GM12891 (cell line): Measurements from ENCODE around the gene MFSD12.
"Not testable (repeated sequence)": the region's sequence is repeated elsewhere in the genome, so short reads cannot be mapped to it uniquely, and the experiment has no call there.

Experiments used
- DNase-seq: peaks from one replicate; pipeline ENCODE4 v3.0.0; 2011; ENCODE audit warnings: low spot score; ENCODE audit not compliant: insufficient read length
- FAIRE-seq: peaks from 2 replicates; lab custom pipeline; 2011; peaks lifted over from hg19 to GRCh38; lab: Jason Lieb, UNC
- PAX5 ChIP-seq: IDR thresholded peaks from 2 replicates; pipeline ENCODE4 v1.6.1; 2011; ENCODE audit warnings: low read length, moderate library complexity, mild to moderate bottlenecking; ENCODE audit not compliant: insufficient read depth, severe bottlenecking
- POLR2A ChIP-seq: IDR thresholded peaks from 2 replicates; pipeline ENCODE4 v1.6.1; 2011; ENCODE audit warnings: low read depth, low read length, control low read depth
- POLR2AphosphoS5 ChIP-seq: IDR thresholded peaks from 2 replicates; pipeline ENCODE4 v1.6.1; 2011; ENCODE audit warnings: low read depth, low read length, control low read depth
- POU2F2 ChIP-seq: IDR thresholded peaks from 2 replicates; pipeline ENCODE4 v1.6.1; 2011; ENCODE audit warnings: low read depth, mild to moderate bottlenecking, control low read depth, low read length, moderate library complexity
- SPI1 ChIP-seq: IDR thresholded peaks from 2 replicates; pipeline ENCODE4 v1.6.1; 2011; ENCODE audit warnings: low read depth, low read length, control low read depth
- TAF1 ChIP-seq: IDR thresholded peaks from 2 replicates; pipeline ENCODE4 v1.6.1; 2011; ENCODE audit warnings: low read depth, low read length, control low read depth

Gene MFSD12

GRCh38 chr19:3575260-3575741 is 17.9 kb upstream of the MFSD12 start:
- TF ChIP-seq POLR2AphosphoS5: no peak
- TF ChIP-seq POU2F2: no peak
- TF ChIP-seq TAF1: no peak
- no peak for TF ChIP-seq PAX5
- TF ChIP-seq POLR2A: no peak
- TF ChIP-seq SPI1: no peak
- FAIRE-seq (no peak), DNase-seq (no peak)

DNA sequence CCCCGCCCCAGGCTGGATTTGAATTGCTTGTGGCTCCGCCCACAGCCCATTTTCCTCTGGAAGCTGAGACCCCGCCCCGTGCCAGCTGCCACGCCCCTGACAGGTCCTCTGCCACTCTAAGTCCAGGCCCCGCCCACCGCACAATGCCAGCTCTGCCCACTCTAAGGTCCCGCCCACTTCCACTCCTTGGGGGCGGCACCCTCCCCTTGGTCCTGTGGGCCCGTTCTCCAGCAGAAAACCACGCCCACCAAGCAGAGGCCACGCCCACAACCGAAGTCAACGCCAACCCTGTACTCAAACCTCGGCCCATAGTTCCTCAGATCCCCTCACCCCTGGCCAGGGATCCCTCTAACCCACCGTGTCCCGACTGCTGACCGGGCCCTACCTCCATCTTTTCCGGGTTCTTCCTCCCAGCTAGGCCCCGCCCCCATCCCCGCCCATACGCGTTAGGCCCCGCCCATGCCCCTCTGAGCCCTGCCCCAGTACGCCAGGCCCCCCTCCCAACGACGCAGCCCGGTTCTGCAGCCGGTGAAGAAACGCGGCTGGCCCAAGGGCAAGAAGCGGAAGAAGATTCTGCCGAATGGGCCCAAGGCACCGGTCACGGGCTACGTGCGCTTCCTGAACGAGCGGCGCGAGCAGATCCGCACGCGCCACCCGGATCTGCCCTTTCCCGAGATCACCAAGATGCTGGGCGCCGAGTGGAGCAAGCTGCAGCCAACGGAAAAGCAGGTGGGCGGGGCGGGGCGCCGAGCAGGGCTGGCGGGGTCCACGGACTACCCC is 16.7 kb upstream of the MFSD12 start:
- no peak for TF ChIP-seq PAX5
- no peak for TF ChIP-seq POU2F2
- TF ChIP-seq TAF1: no peak
- TF ChIP-seq SPI1: no peak
- TF ChIP-seq POLR2AphosphoS5: no peak
- no peak for TF ChIP-seq POLR2A
- DNase-seq (peak; percentile 87), FAIRE-seq (peak; percentile 97)

DNA sequence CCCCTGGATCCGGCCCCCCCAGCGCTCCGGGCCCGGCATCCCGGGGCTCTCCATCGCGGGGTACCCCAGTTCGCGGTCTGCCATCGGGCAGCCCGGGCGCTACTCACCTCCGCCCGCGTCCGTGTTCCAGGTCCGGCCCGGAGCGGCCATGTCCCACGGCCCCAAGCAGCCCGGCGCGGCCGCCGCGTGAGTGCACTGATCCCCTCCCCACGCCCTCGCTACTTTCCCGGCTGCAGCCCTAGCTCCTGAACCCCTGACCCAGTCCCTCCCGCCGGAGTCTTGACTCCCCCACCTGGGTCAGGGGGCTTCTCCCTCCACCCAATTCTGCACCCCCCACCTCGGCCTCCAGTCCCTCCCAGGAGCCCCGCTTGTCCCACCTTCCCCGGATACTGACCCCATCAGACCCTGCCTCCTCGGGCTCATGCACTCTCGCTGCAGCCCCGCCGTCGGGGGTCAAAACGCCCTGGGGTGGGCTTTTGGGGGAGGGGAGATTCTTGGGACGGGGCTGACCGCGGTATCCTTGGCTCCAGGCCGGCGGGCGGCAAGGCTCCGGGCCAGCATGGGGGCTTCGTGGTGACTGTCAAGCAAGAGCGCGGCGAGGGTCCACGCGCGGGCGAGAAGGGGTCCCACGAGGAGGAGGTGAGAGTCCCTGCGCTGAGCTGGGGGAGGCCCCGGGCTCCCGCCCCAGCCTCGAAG is 15.9 kb upstream of the MFSD12 start:
- FAIRE-seq: no peak
- no peak for DNase-seq
- TF ChIP-seq POLR2AphosphoS5 (no peak), POU2F2 (no peak), TAF1 (no peak), PAX5 (no peak), SPI1 (no peak), POLR2A (no peak)

- no peak for FAIRE-seq
- DNase-seq: no peak
- no peak for TF ChIP-seq POLR2A
- no peak for TF ChIP-seq POU2F2
- TF ChIP-seq TAF1: no peak
- TF ChIP-seq SPI1: no peak
- TF ChIP-seq POLR2AphosphoS5: no peak
Measured at GRCh38 chr19:3572855-3573161, 15.4 kb upstream of the MFSD12 start, which contains the start of gene HMG20B. HMG20B (plus strand) TSS chr19:3572944; CDS start chr19:3573310, 366 bp downstream.

GRCh38 chr19:3572132-3572854 is 14.9 kb upstream of the MFSD12 start:
- TF ChIP-seq PAX5: no peak
- TF ChIP-seq SPI1: no peak
- no peak for TF ChIP-seq TAF1
- no peak for TF ChIP-seq POU2F2
- TF ChIP-seq POLR2AphosphoS5: no peak
- TF ChIP-seq POLR2A: no peak
- FAIRE-seq: peak; percentile 100
- DNase-seq: peak; percentile 98

- no peak for DNase-seq
- no peak for FAIRE-seq
- no peak for TF ChIP-seq POU2F2
- no peak for TF ChIP-seq POLR2A
- no peak for TF ChIP-seq POLR2AphosphoS5
- no peak for TF ChIP-seq TAF1
- TF ChIP-seq PAX5: no peak
- TF ChIP-seq SPI1: no peak
Measured at GRCh38 chr19:3570606-3571011, 13.2 kb upstream of the MFSD12 start.

GRCh38 chr19:3570042-3570441 is 12.7 kb upstream of the MFSD12 start:
- not testable (repeated sequence) for FAIRE-seq, DNase-seq

DNA sequence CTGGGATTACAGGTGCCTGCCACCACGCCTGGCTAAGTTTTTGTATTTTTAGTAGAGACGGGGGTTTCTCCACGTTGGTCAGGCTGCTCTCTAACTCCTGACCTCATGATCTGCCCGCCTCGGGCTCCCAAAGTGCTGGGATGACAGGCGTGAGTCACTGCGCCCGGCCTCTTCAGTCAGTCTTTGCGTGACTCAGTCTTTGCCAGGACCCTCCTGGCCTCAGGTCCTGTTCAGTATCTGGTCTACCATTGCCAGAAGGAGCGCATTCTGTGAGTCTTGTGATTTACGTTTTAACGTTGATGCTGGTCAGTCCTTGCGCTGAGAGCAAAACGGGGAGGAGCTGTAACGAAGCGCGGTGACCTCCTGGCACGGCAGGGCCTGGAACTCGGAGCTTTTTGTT is 7.8 kb upstream of the MFSD12 start:
- DNase-seq: no peak
- no peak for FAIRE-seq
- no peak for TF ChIP-seq POLR2AphosphoS5
- no peak for TF ChIP-seq POLR2A
- TF ChIP-seq SPI1: no peak
- TF ChIP-seq POU2F2: no peak
- no peak for TF ChIP-seq TAF1
- no peak for TF ChIP-seq PAX5

GRCh38 chr19:3563709-3564524 is 6.5 kb upstream of the MFSD12 start:
- DNase-seq (no peak), FAIRE-seq (no peak)
- no peak for TF ChIP-seq POLR2A
- no peak for TF ChIP-seq TAF1
- no peak for TF ChIP-seq POLR2AphosphoS5
- no peak for TF ChIP-seq POU2F2
- no peak for TF ChIP-seq SPI1
- no peak for TF ChIP-seq PAX5

DNA sequence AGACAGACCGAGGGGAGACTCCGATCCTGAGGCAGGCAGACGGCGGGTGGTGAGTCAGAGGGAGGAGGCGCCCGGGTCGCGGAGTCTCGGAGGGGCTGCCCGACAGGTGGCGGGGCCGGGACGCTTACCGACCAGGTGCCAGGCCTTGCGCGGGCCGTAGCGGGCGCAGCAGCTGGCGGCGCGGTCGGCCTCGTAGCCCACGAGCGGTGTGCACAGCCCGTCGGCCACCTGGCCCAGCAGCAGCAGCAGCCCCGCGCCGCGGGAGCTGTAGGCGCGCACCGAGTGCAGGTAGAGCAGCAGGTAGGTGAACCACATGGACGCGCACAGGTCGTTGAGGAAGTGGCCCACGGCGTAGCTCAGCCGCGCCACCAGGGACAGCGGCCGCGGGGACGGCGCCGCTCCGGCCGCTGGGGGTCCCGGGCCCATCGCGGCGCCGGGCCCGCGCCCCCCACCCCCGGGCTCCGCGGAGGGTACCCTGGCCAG is 367 bp downstream of the MFSD12 start:
- FAIRE-seq (peak; percentile 85), DNase-seq (no peak)
- TF ChIP-seq TAF1 (no peak), POU2F2 (no peak), SPI1 (peak; percentile 45; the same call in 1 of the 2 replicates)
